ENCODE data around the gene SHISAL2A. TPM values are rescaled to one million over a fixed set of nuclear protein-coding genes. Genes with fewer than 3 reads are reported as not detected.

The SHISAL2A gene
- polyA plus RNA-seq, 4 donors: 0.35 to 0.45 TPM; not detected in 2

- Histone ChIP-seq H3K36me3 (ENCODE audit: control insufficient read depth in 3 of 3, insufficient read depth in 2 of 3, low read depth in 1 of 3, low read length in 3 of 3) (no peaks in the 10 kb centered on the region), H3K4me1 (ENCODE audit: control insufficient read depth in 3 of 3, insufficient read depth in 2 of 3, low read depth in 1 of 3, low read length in 2 of 3) (peaks cover 0 to 16% (median 0%) of the 10 kb centered on the region in 3 donors), H3K27ac (ENCODE audit: low read depth in 1 of 3, low read length in 2 of 3) (no peak overlapping the region), H3K9me3 (ENCODE audit: control insufficient read depth in 2 of 2, insufficient read depth in 1 of 2, low read depth in 1 of 2, low read length in 1 of 2) (no peaks in the 10 kb centered on the region), H3K27me3 (ENCODE audit: control insufficient read depth in 3 of 3, insufficient read depth in 3 of 3, low read length in 3 of 3) (no peaks in the 10 kb centered on the region), H3K4me3 (ENCODE audit: low read depth in 1 of 3, low read length in 3 of 3) (no peak overlapping the region)
- no peak for FAIRE-seq
- no peak for DNase-seq
- WGBS, 3 donors: 92 to 93% (median 93%) methylated on average over 2 of the region's 2 CpGs
Observed at GRCh38 chr1:52668711-52669110, 35.7 kb downstream of the SHISAL2A start.

GRCh38 chr1:52669696-52670095 is 36.7 kb downstream of the SHISAL2A start:
- no peak overlapping the region for H3K27ac ChIP-seq (ENCODE audit: low read depth in 1 of 3, low read length in 2 of 3)
- H3K4me1 ChIP-seq (ENCODE audit: control insufficient read depth in 3 of 3, insufficient read depth in 2 of 3, low read depth in 1 of 3, low read length in 2 of 3): peaks cover 0 to 16% (median 0%) of the 10 kb centered on the region in 3 donors
- FAIRE-seq (no peak), DNase-seq (no peak)
- WGBS, 3 donors: 95 to 100% (median 96%) methylated on average over 1 of the region's 1 CpG
- no peaks in the 10 kb centered on the region for H3K36me3 ChIP-seq (ENCODE audit: control insufficient read depth in 3 of 3, insufficient read depth in 2 of 3, low read depth in 1 of 3, low read length in 3 of 3)
- H3K9me3 ChIP-seq (ENCODE audit: control insufficient read depth in 2 of 2, insufficient read depth in 1 of 2, low read depth in 1 of 2, low read length in 1 of 2): no peaks in the 10 kb centered on the region
- H3K27me3 ChIP-seq (ENCODE audit: control insufficient read depth in 3 of 3, insufficient read depth in 3 of 3, low read length in 3 of 3): no peaks in the 10 kb centered on the region
- no peak overlapping the region for H3K4me3 ChIP-seq (ENCODE audit: low read depth in 1 of 3, low read length in 3 of 3)

DNA sequence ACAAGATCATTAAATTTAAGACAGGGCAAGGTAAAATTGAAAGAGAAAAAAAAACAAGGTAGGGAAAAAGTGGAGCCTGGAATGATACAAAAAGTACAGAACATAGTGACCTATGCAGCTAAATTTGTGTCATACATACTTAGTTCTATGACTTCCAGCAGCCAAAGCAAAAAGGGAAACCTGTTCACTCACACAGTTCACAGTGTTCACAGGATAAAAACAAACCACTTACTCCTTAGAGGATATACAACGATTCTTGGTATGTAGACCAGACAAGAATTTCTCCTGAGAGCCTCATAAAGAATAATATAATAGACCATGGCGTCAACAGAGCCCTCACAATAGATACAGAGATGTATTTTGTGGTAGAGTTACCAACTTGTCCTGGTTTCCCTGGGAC is 37.6 kb downstream of the SHISAL2A start:
- WGBS, 3 donors: 81 to 93% (median 83%) methylated on average over 2 of the region's 2 CpGs
- Histone ChIP-seq H3K36me3 (ENCODE audit: control insufficient read depth in 3 of 3, insufficient read depth in 2 of 3, low read depth in 1 of 3, low read length in 3 of 3) (no peaks in the 10 kb centered on the region), H3K9me3 (ENCODE audit: control insufficient read depth in 2 of 2, insufficient read depth in 1 of 2, low read depth in 1 of 2, low read length in 1 of 2) (no peaks in the 10 kb centered on the region), H3K4me1 (ENCODE audit: control insufficient read depth in 3 of 3, insufficient read depth in 2 of 3, low read depth in 1 of 3, low read length in 2 of 3) (peaks cover 0 to 8% (median 0%) of the 10 kb centered on the region in 3 donors), H3K4me3 (ENCODE audit: low read depth in 1 of 3, low read length in 3 of 3) (no peak overlapping the region), H3K27ac (ENCODE audit: low read depth in 1 of 3, low read length in 2 of 3) (no peak overlapping the region), H3K27me3 (ENCODE audit: control insufficient read depth in 3 of 3, insufficient read depth in 3 of 3, low read length in 3 of 3) (no peaks in the 10 kb centered on the region)
- DNase-seq: no peak
- no peak for FAIRE-seq

DNA sequence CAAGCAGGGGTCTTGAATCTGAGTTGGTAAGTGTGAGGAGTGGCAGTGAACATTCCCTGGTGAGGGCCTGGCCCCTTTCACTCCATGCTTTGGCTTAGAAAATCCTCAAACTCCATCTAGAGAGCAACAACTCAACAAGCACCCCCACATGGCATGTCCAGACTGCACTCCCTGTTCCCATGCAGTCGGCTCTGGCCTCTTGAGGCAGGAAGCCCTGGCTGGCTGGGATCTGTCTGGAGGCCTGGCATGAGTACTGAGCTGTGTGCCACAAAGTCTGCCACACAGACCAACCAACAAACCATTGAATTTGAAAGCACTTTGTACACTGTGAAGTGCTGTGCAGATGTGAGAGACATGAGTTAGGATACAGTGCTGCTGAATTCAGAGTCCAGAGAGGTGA is 40.0 kb downstream of the SHISAL2A start:
- no peak for FAIRE-seq

DNA sequence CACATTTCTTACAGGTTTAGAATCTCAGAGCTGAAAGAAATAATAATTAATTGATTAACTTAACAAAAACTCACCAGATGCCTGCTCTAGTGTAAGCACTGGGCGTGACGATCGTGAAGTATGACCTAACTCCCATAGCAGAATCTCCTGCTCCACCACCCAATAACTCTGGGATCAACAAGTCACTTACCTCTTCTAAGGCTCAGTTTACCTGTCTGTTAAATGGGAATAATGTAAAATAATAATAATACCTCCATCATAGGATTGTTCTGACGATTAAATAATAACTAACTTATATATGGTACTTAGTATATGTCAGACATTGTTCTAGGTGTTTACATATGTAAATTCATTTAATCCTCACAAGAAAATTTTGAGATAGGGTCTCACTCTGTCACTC is 40.5 kb downstream of the SHISAL2A start:
- Histone ChIP-seq H3K27ac (ENCODE audit: low read depth in 1 of 3, low read length in 2 of 3) (no peak overlapping the region), H3K27me3 (ENCODE audit: control insufficient read depth in 3 of 3, insufficient read depth in 3 of 3, low read length in 3 of 3) (no peaks in the 10 kb centered on the region), H3K36me3 (ENCODE audit: control insufficient read depth in 3 of 3, insufficient read depth in 2 of 3, low read depth in 1 of 3, low read length in 3 of 3) (no peaks in the 10 kb centered on the region), H3K9me3 (ENCODE audit: control insufficient read depth in 2 of 2, insufficient read depth in 1 of 2, low read depth in 1 of 2, low read length in 1 of 2) (no peaks in the 10 kb centered on the region), H3K4me3 (ENCODE audit: low read depth in 1 of 3, low read length in 3 of 3) (no peak overlapping the region), H3K4me1 (ENCODE audit: control insufficient read depth in 3 of 3, insufficient read depth in 2 of 3, low read depth in 1 of 3, low read length in 2 of 3) (peaks cover 0 to 3% (median 0%) of the 10 kb centered on the region in 3 donors)
- no peak for FAIRE-seq
- no peak for DNase-seq
- WGBS, 3 donors: 86 to 95% (median 88%) methylated on average over 4 of the region's 4 CpGs

More for the DNA sequence above, 40.0 kb downstream of the SHISAL2A start:
- Histone ChIP-seq H3K4me3 (ENCODE audit: low read depth in 1 of 3, low read length in 3 of 3) (no peak overlapping the region), H3K27ac (ENCODE audit: low read depth in 1 of 3, low read length in 2 of 3) (no peak overlapping the region), H3K36me3 (ENCODE audit: control insufficient read depth in 3 of 3, insufficient read depth in 2 of 3, low read depth in 1 of 3, low read length in 3 of 3) (no peaks in the 10 kb centered on the region), H3K27me3 (ENCODE audit: control insufficient read depth in 3 of 3, insufficient read depth in 3 of 3, low read length in 3 of 3) (no peaks in the 10 kb centered on the region), H3K9me3 (ENCODE audit: control insufficient read depth in 2 of 2, insufficient read depth in 1 of 2, low read depth in 1 of 2, low read length in 1 of 2) (no peaks in the 10 kb centered on the region), H3K4me1 (ENCODE audit: control insufficient read depth in 3 of 3, insufficient read depth in 2 of 3, low read depth in 1 of 3, low read length in 2 of 3) (peaks cover 0 to 8% (median 0%) of the 10 kb centered on the region in 3 donors)
- WGBS, 3 donors: 26 to 62% (median 47%) methylated on average over 1 of the region's 1 CpG
- no peak for DNase-seq

DNA sequence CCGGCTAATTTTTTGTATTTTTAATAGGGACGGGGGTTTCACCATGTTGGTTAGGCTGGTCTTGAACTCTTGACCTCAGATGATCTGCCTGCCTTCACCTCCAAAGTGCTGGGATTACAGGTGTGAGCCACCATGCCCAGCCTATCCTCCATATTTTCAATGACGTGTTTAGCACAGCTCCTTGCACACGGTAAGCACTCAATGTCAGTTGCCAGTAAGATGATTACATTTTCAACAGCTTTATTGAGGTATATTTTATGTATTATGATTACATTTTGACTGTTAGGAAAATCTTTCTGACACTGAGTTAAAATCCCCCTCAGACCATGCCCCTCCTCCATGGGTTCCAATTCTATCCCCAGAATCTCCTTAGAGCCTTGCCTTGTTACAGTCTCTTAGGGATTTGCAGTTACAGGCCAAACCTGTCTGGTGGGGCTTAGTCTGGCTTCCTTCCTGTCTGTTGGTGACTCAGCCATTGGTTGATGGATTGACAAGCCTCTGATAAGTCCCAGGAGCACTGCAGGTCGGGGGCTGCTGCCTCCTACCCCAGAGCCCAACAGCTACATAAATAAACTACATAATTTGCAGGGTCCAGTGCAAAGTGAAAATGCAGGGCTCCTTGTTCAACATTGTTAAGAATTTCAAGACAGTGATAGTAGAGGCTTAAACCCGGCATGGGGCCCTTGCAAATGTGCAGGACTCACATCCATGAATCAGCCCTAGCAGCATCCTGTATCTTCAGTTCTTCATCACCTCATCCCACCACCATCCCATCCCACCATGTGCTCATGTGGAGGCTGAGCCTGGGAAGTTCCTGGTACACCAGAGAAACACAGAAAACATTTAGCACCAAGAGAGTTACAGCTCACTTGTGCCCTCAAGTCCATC is 41.8 kb downstream of the SHISAL2A start:
- 62 to 72% (median 66%) methylated on average over 6 of the region's 6 CpGs for WGBS, 3 donors
- Histone ChIP-seq H3K27ac (ENCODE audit: low read depth in 1 of 3, low read length in 2 of 3) (no peak overlapping the region), H3K4me1 (ENCODE audit: control insufficient read depth in 3 of 3, insufficient read depth in 2 of 3, low read depth in 1 of 3, low read length in 2 of 3) (no peaks in the 10 kb centered on the region), H3K27me3 (ENCODE audit: control insufficient read depth in 3 of 3, insufficient read depth in 3 of 3, low read length in 3 of 3) (no peaks in the 10 kb centered on the region), H3K4me3 (ENCODE audit: low read depth in 1 of 3, low read length in 3 of 3) (no peak overlapping the region), H3K9me3 (ENCODE audit: control insufficient read depth in 2 of 2, insufficient read depth in 1 of 2, low read depth in 1 of 2, low read length in 1 of 2) (no peaks in the 10 kb centered on the region), H3K36me3 (ENCODE audit: control insufficient read depth in 3 of 3, insufficient read depth in 2 of 3, low read depth in 1 of 3, low read length in 3 of 3) (no peaks in the 10 kb centered on the region)
- FAIRE-seq: no peak
- no peak for DNase-seq

- Histone ChIP-seq H3K9me3 (ENCODE audit: control insufficient read depth in 2 of 2, insufficient read depth in 1 of 2, low read depth in 1 of 2, low read length in 1 of 2) (no peaks in the 10 kb centered on the region), H3K4me1 (ENCODE audit: control insufficient read depth in 3 of 3, insufficient read depth in 2 of 3, low read depth in 1 of 3, low read length in 2 of 3) (no peaks in the 10 kb centered on the region), H3K27ac (ENCODE audit: low read depth in 1 of 3, low read length in 2 of 3) (no peak overlapping the region), H3K4me3 (ENCODE audit: low read depth in 1 of 3, low read length in 3 of 3) (no peak overlapping the region), H3K36me3 (ENCODE audit: control insufficient read depth in 3 of 3, insufficient read depth in 2 of 3, low read depth in 1 of 3, low read length in 3 of 3) (no peaks in the 10 kb centered on the region), H3K27me3 (ENCODE audit: control insufficient read depth in 3 of 3, insufficient read depth in 3 of 3, low read length in 3 of 3) (no peaks in the 10 kb centered on the region)
- DNase-seq (peak in 1 of 2 donors; percentile 32), FAIRE-seq (no peak)
- 74 to 92% (median 89%) methylated on average over 8 of the region's 8 CpGs for WGBS, 3 donors
Observed at GRCh38 chr1:52676249-52676903, 43.4 kb downstream of the SHISAL2A start.

DNA sequence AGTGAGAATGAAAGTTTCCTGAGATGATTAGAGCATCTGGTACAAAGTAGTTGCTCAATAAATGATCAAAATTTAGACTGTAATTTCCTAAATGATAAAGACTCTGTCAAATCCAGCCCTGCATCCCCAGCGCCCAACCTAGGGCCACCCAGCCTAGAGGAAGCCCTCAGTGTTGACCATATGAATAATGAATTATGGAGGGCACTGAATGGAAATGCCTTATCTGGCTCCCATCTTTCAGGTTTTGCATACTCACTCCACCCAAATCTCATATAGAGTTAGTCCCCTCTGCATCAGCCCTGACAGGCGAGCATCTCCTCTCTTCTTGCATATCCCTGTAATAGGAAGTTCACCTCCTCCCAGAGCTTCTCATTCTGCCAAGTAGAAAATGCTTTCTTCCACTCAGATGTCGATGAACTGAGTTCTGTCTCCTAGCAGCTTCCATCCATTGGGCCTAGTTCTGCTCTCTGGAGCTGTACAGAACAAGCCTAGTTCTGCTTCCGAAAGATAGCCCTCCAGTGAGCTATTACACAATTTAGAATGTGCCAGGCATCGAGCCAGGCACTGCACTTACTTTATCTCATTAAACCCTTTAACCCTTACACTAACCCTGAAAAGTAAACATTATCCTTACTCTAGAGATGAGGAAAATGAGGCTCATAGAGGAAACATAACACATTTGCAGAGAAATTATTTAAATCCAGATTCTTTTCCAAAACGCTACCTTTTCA is 44.3 kb downstream of the SHISAL2A start:
- WGBS, 3 donors: 50 to 58% (median 50%) methylated on average over 6 of the region's 6 CpGs
- Histone ChIP-seq H3K4me3 (ENCODE audit: low read depth in 1 of 3, low read length in 3 of 3) (no peak overlapping the region), H3K9me3 (ENCODE audit: control insufficient read depth in 2 of 2, insufficient read depth in 1 of 2, low read depth in 1 of 2, low read length in 1 of 2) (no peaks in the 10 kb centered on the region), H3K4me1 (ENCODE audit: control insufficient read depth in 3 of 3, insufficient read depth in 2 of 3, low read depth in 1 of 3, low read length in 2 of 3) (no peaks in the 10 kb centered on the region), H3K36me3 (ENCODE audit: control insufficient read depth in 3 of 3, insufficient read depth in 2 of 3, low read depth in 1 of 3, low read length in 3 of 3) (no peaks in the 10 kb centered on the region), H3K27me3 (ENCODE audit: control insufficient read depth in 3 of 3, insufficient read depth in 3 of 3, low read length in 3 of 3) (no peaks in the 10 kb centered on the region), H3K27ac (ENCODE audit: low read depth in 1 of 3, low read length in 2 of 3) (no peak overlapping the region)
- no peak for FAIRE-seq
- DNase-seq: peak in 1 of 2 donors; percentile 37

All from small intestine (tissue), 7 donors.